GM12873 (cell line): ENCODE data around the gene MLLT3.

ENCODE experiments used
- TF ChIP-seq, protein P1 (sequence below): IDR thresholded peaks from 2 replicates; pipeline ENCODE4 v1.5.1; 2012; ENCODE audit warnings: low read depth, mild to moderate bottlenecking, moderate library complexity, low read length, control low read depth; ENCODE audit not compliant: insufficient read depth; ENCODE audit errors: missing control alignments

The MLLT3 gene

DNA sequence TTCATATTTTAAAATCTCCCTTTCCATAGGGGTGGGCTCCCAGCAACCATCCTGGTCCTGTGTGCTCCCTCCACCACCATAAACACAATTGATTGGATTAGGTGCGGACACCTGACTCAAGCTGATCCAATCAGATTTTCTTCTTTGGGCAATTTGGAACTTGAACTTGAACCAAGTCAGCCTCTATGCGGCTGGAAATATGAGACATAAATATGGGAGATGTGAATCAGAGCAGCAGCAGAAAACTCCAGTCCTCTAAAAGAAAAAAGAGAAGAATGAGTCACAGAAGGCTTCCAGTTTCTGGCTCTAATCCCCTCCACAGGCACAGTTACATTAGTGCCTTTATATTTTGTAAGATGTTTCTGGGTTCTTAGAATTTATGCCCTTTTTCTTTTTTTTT lies 306.6 kb downstream of the MLLT3 start:
- TF ChIP-seq, protein P1, sequence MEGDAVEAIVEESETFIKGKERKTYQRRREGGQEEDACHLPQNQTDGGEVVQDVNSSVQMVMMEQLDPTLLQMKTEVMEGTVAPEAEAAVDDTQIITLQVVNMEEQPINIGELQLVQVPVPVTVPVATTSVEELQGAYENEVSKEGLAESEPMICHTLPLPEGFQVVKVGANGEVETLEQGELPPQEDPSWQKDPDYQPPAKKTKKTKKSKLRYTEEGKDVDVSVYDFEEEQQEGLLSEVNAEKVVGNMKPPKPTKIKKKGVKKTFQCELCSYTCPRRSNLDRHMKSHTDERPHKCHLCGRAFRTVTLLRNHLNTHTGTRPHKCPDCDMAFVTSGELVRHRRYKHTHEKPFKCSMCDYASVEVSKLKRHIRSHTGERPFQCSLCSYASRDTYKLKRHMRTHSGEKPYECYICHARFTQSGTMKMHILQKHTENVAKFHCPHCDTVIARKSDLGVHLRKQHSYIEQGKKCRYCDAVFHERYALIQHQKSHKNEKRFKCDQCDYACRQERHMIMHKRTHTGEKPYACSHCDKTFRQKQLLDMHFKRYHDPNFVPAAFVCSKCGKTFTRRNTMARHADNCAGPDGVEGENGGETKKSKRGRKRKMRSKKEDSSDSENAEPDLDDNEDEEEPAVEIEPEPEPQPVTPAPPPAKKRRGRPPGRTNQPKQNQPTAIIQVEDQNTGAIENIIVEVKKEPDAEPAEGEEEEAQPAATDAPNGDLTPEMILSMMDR = no peak

DNA sequence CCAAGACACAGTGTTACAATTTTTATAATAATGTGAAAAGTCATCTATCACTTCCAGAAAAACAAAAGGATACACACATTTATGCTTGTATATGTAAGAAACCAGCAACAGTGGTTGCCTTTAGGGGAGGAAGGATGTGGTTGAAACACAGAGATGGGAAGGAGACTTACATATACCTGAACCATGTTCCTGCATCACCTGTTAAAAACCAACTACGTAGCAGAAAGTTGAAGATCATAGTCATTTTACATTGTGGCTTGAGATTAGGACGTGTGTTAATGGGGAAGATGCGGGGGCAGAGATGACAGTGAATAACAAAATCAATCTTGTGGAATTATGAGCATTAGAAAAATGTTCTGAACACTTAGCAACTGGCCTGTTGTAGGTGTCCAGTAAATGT lies 307.3 kb downstream of the MLLT3 start:
- TF ChIP-seq, protein P1 = no peak

DNA sequence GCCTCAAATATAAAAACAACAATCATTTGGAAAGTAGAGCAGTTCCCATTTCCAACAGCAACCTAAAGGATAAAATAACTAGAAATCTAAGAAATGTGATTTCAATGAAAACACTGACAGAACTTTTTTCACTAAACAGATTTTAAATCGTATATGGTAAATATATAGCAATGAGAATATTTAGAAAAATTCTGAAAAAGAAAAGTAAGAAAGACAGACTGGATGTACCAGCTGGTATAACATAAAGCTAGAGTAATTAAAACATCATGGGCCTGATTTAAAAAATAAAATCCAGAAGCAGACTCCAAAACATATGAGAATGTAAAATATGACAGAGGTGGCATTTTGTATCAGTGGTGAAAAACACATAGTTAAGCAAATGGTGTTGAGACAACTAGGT lies 308.9 kb downstream of the MLLT3 start:
- TF ChIP-seq, protein P1 = no peak

DNA sequence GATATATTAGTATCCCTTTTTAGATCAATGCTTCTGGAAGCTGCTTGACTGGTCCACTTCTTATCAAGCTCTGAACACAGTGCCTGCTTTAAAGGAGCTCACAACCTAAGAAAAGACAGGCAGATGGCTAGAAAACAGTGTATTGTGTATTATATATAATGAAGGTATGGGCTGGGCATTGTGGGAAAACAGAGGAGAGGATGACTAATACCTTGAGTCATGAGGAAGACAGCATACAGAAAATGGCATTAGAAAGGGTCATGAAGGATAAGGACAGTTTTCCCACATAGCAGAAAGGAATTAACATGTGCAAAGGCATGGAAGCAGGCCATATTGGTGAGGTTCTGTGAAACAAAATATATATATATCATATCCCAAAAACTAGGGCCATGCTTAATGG lies 309.6 kb downstream of the MLLT3 start:
- TF ChIP-seq, protein P1 = no peak

DNA sequence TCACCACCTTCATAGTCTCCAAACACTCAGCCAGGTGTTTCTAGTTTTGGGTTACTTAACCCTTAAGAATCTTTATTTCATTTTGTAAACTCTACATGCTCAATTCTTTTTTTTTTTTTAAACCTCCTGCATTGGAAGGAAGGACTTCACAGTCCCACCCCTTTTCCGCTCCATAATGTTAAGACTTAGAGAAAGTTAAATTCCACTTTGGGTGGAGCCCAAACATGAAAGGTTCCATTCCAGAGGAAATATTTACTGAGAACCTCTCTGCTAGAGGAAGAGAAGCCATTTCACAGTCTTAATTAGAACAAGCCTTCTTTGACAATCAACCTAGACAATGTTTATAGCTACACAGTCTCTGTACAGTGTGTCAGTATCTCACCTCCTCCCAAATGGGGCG lies 312.3 kb downstream of the MLLT3 start:
- TF ChIP-seq, protein P1 = no peak

DNA sequence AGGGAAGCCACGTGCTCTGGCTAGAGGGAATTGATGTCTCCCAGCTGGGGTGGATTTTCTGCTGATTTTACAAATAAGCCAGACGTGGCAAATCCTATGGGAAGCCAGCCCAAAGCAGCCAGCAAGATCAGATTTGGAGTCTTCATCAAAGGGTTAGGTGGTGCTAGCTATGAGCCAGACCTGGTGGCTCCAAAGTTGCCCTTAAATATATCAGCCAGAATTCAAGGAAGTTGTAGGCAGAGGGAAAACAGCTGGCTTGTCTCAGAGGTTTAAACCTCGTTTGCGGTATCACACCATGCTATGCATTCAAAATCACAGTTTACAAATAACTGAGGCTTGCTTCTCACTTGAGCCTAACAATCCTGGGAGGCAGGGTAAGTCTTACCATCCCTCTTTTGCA lies 313.2 kb downstream of the MLLT3 start:
- TF ChIP-seq, protein P1 = no peak

DNA sequence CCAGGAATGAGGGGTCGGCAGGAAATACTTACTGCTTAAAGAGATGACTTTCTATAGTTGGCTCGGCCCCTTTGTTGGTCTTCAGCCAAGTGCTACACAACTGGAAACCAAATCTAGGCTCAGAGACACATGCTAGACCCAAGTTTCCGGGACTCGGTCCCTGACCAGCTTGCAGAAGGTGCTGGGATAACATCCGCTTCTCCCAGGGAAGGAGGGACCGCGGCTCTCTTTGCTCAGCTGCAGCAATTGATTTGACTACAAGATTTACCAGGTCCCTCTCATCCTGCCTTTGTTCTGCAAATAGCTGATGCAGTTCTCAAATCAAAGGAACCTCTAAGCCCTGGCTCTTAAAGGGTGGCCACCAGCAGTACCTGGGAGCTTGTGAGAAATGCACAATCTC lies 314.7 kb downstream of the MLLT3 start:
- TF ChIP-seq, protein P1 = no peak
